Smooth muscle cell (in vitro differentiated cells): ENCODE data around the gene KIF25. TPM values are rescaled to one million over a fixed set of nuclear protein-coding genes. Genes with fewer than 3 reads are reported as not detected.
"Not testable (repeated sequence)": the region's sequence is repeated elsewhere in the genome, so short reads cannot be mapped to it uniquely, and the experiment has no call there.

Source experiments
- DNase-seq: peaks from one replicate; lab custom pipeline; 2025; ENCODE audit not compliant: unreplicated experiment; lab: John Stamatoyannopoulos, UW
- H2AFZ ChIP-seq: fragments of 200-600 bp; sonication (generic); 2 replicates; pipeline ENCODE4 v1.6.0; 2016; ENCODE audit warnings: antibody characterized with exemption, low read depth, mild to moderate bottlenecking
- H3F3A ChIP-seq: fragments of 200-600 bp; sonication (generic); 2 replicates; pipeline ENCODE4 v1.6.0; 2017; ENCODE audit warnings: antibody characterized with exemption, low read depth
- H3K27ac ChIP-seq: fragments of 200-600 bp; sonication (generic); 2 replicates; pipeline ENCODE4 v1.5.1; 2016; ENCODE audit warnings: low read depth, mild to moderate bottlenecking
- H3K27me3 ChIP-seq: fragments of 200-600 bp; sonication (generic); 2 replicates; pipeline ENCODE4 v1.6.1; 2016; ENCODE audit warnings: low read depth, mild to moderate bottlenecking
- H3K36me3 ChIP-seq: fragments of 200-600 bp; sonication (generic); 2 replicates; pipeline ENCODE4 v1.5.1; 2016; ENCODE audit warnings: low read depth
- H3K4me1 ChIP-seq: fragments of 200-600 bp; sonication (generic); 2 replicates; pipeline ENCODE4 v1.5.1; 2016; ENCODE audit warnings: low read depth
- H3K4me2 ChIP-seq: fragments of 200-600 bp; sonication (generic); 2 replicates; pipeline ENCODE4 v1.6.0; 2016; ENCODE audit warnings: mild to moderate bottlenecking
- H3K4me3 ChIP-seq: fragments of 200-600 bp; sonication (generic); 2 replicates; pipeline ENCODE4 v1.5.1; 2016; ENCODE audit warnings: mild to moderate bottlenecking
- H3K79me2 ChIP-seq: fragments of 200-600 bp; sonication (generic); 2 replicates; pipeline ENCODE4 v1.6.0; 2016; ENCODE audit warnings: low read depth, mild to moderate bottlenecking
- H3K9ac ChIP-seq: fragments of 200-600 bp; sonication (generic); 2 replicates; pipeline ENCODE4 v1.6.0; 2016; ENCODE audit warnings: low read depth
- H3K9me3 ChIP-seq: fragments of 200-600 bp; sonication (generic); replicated peaks from 2 replicates; pipeline ENCODE4 v1.5.1; 2016; ENCODE audit warnings: low read depth
- H4K20me1 ChIP-seq: fragments of 200-600 bp; sonication (generic); 2 replicates; pipeline ENCODE4 v1.6.0; 2016; ENCODE audit warnings: low read depth
- WGBS: methylation state at CpG from one replicate; pipeline ENCODE4 v1.1.7; 2016; ENCODE audit warnings: low lambda C conversion rate; 5-methylcytosine and 5-hydroxymethylcytosine counted together
- polyA plus RNA-seq: library from polyadenylated mRNA; unstranded; fragments of >200 nt; fragmentation: Nextera tagmentation; extraction: Ambion mirVana; gene quantifications from 2 replicates; pipeline ENCODE4 v1.2.1, GENCODE V29; 2016
- total RNA-seq: library from RNA; depleted of rRNA; stranded (reverse); fragments of >200 nt; gene quantifications from 2 replicates; pipeline ENCODE4 v1.2.3, GENCODE V29; 2014
- TF ChIP-seq, protein P1 (sequence below): fragments of 200-600 bp; sonication (generic); IDR thresholded peaks from 2 replicates; pipeline ENCODE4 v1.5.1; 2017; ENCODE audit warnings: borderline replicate concordance, mild to moderate bottlenecking, antibody characterized with exemption; ENCODE audit not compliant: insufficient read depth, poor library complexity, severe bottlenecking

Gene KIF25
- total and polyA plus RNA-seq, 2 experiments from 2014 or later = 0.22 to 1.5 TPM

DNA sequence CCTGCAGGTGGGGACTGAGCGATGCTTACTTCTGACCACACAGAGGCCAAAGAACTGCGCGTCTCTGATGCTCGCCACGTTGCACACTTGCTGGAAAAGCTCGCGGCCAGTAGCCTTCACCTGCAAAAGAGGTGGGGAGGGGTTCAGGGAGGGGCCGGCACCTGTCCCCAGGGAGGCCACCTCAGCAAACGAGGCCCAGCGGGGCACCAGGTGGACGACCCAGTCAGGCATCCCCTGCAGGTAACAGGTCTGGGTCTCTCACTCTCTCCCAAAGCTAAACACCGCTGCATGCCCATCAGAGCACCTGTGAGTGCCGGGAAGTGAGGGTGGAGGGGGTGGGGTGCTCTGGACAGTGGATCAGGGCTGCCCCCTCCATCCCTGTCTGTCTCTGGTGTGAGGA lies 77.7 kb downstream of the KIF25 start:
- H3K4me1 ChIP-seq = no peaks in the 10 kb centered on the region
- H3K27ac ChIP-seq = no peak overlapping the region
- no peak for DNase-seq
- H3K79me2 ChIP-seq = no peaks in the 10 kb centered on the region
- no peaks in the 10 kb centered on the region for H4K20me1 ChIP-seq
- no peak overlapping the region for H2AFZ ChIP-seq
- no peak overlapping the region for H3K4me3 ChIP-seq
- 92% methylated on average over 13 of the region's 13 CpGs for WGBS
- H3K9ac ChIP-seq = no peak overlapping the region
- no peaks in the 10 kb centered on the region for H3K9me3 ChIP-seq
- no peaks in the 10 kb centered on the region for H3K36me3 ChIP-seq
- no peak overlapping the region for H3K4me2 ChIP-seq
- TF ChIP-seq, protein P1, sequence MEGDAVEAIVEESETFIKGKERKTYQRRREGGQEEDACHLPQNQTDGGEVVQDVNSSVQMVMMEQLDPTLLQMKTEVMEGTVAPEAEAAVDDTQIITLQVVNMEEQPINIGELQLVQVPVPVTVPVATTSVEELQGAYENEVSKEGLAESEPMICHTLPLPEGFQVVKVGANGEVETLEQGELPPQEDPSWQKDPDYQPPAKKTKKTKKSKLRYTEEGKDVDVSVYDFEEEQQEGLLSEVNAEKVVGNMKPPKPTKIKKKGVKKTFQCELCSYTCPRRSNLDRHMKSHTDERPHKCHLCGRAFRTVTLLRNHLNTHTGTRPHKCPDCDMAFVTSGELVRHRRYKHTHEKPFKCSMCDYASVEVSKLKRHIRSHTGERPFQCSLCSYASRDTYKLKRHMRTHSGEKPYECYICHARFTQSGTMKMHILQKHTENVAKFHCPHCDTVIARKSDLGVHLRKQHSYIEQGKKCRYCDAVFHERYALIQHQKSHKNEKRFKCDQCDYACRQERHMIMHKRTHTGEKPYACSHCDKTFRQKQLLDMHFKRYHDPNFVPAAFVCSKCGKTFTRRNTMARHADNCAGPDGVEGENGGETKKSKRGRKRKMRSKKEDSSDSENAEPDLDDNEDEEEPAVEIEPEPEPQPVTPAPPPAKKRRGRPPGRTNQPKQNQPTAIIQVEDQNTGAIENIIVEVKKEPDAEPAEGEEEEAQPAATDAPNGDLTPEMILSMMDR = no peak
- no peaks in the 10 kb centered on the region for H3F3A ChIP-seq
- peaks cover 4% of the 10 kb centered on the region for H3K27me3 ChIP-seq

DNA sequence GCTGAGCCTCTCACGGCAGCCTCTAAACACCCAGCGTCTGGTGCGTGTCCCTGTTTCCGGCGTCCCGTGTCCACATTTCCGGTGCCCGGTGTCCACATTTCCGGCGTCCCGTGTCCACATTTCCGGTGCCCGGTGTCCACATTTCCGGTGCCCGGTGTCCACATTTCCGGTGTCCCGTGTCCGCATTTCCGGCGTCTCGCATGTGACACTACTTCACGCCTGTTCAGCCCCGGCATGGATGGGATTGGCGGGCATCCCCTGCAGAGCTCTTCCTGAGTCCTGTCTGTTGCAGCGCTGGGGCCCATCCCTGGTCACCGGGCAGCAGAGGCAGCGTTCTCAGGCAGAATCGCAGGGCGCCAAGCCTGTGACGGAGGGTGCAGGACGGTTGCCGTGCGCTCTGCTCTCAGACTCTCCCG lies 78.3 kb downstream of the KIF25 start:
- Histone ChIP-seq H4K20me1 (no peaks in the 10 kb centered on the region), H3K4me2 (no peak overlapping the region), H2AFZ (no peak overlapping the region), H3K9ac (no peak overlapping the region), H3K79me2 (no peaks in the 10 kb centered on the region), H3K27ac (no peak overlapping the region), H3K4me1 (no peaks in the 10 kb centered on the region), H3K27me3 (peaks cover 4% of the 10 kb centered on the region), H3F3A (no peaks in the 10 kb centered on the region), H3K36me3 (no peaks in the 10 kb centered on the region), H3K4me3 (no peak overlapping the region), H3K9me3 (no peaks in the 10 kb centered on the region)
- TF ChIP-seq, protein P1 = no peak
- DNase-seq = no peak
- WGBS = 91% methylated on average over 34 of the region's 34 CpGs

DNA sequence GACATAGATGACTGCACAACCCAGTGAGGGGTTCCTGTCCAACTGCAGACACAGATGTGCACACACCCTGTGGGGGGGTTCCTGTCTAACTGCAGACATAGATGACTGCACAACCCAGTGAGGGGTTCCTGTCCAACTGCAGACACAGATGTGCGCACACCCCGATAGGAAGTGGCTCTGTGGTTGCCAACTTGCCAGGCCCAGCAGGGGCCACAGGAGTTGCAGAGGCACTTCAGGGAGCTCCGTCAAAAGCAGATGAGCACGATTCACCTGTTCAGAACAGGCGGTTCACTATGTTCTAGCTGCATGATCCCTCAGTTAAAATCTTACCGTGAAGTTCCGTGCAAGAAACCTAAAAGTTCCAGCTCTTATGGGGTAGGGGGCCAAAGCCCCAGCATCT lies 79.9 kb downstream of the KIF25 start:
- H3K4me1 ChIP-seq, DNase-seq, H3K27me3 ChIP-seq, H2AFZ ChIP-seq, H3K4me2 ChIP-seq, H3K9ac ChIP-seq, H3K27ac ChIP-seq, H3K79me2 ChIP-seq, H3K9me3 ChIP-seq, H3K36me3 ChIP-seq, H3F3A ChIP-seq, H4K20me1 ChIP-seq, H3K4me3 ChIP-seq: not testable (repeated sequence)
- 95% methylated on average over 7 of the region's 7 CpGs for WGBS

DNA sequence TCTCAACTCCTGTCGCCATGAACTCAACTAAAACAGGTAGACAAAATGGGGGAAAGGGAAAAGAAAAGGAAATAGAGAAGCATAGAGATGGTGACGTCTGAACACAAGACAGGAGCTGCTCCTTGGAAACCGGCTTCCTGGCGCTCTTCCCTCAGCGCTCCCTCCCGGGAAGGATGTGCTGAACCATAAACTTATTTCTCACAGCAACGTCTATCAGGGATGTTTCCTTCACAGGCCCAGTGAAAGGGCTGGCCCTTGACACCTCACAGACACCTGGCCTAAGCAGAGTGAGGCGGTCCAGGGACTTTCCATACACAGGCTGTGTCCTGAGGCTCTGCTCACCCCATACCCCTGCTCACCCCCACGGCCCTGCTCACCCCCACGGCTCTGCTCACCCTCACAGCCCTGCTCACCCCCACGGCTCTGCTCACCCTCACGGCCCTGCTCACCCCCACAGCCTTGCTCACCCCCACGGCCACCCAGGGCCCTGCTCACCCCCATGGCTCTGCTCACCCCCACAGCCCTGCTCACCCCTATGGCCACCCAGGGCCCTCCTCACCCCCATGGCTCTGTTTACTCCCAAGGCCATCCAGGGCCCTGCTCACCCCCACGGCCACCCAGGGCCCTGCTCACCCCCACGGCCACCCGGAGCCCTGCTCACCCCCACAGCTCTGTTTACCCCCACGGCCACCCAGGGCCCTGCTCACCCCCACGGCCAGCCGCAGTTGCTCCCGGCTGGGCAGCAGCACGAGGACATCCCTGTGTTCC lies 80.9 kb downstream of the KIF25 start:
- TF ChIP-seq, protein P1 = no peak
- H3K79me2 ChIP-seq = no peaks in the 10 kb centered on the region
- no peak overlapping the region for H3K4me2 ChIP-seq
- 76% methylated on average over 12 of the region's 21 CpGs for WGBS
- H3K4me1 ChIP-seq = no peaks in the 10 kb centered on the region
- no peak for DNase-seq
- no peak overlapping the region for H2AFZ ChIP-seq
- no peaks in the 10 kb centered on the region for H4K20me1 ChIP-seq
- no peak overlapping the region for H3K27ac ChIP-seq
- peaks cover 4% of the 10 kb centered on the region for H3K27me3 ChIP-seq
- no peak overlapping the region for H3K4me3 ChIP-seq
- no peak overlapping the region for H3K9ac ChIP-seq
- no peaks in the 10 kb centered on the region for H3K36me3 ChIP-seq
- no peaks in the 10 kb centered on the region for H3F3A ChIP-seq
- H3K9me3 ChIP-seq = no peaks in the 10 kb centered on the region
